IPS-18c (cell line): ENCODE results near the gene PRICKLE1.
"Not testable (repeated sequence)": the region's sequence is repeated elsewhere in the genome, so short reads cannot be mapped to it uniquely, and the experiment has no call there.

Source experiments
- H3K4me3 ChIP-seq: 2 replicates; pipeline ENCODE4 v1.7.0; 2013; ENCODE audit warnings: low read depth, mild to moderate bottlenecking, low read length, moderate library complexity; ENCODE audit not compliant: insufficient read depth
- H3K9me3 ChIP-seq: one replicate; pipeline ENCODE4 v1.6.1; 2013; ENCODE audit warnings: mild to moderate bottlenecking, low read length, moderate library complexity; ENCODE audit not compliant: control insufficient read depth, insufficient read depth

Gene PRICKLE1

DNA sequence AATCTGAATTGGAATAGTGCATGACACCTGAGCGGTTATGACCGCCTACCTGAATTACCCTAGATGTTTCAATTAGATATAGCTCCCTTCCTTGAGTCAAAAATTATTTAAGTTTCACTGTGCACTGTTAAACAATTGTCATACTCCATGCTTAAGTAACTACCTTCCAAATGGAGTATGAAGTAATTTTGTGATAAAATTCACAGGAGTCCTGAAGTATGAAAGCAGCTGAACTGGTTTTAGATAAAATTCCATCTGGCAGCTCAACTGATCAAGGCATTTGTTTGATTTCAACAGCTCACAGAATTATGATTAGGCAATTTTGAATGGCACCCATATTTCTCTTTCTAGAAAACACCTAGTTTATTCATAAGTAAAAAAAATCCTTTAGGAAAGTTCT lies 19.5 kb downstream of the PRICKLE1 start:
- no peak overlapping the region for H3K4me3 ChIP-seq
- H3K9me3 ChIP-seq, result no peaks in the 10 kb centered on the region

GRCh38 chr12:42568952-42569915 lies 20.3 kb downstream of the PRICKLE1 start:
- H3K9me3 ChIP-seq, result no peaks in the 10 kb centered on the region
- H3K4me3 ChIP-seq, result no peak overlapping the region

DNA sequence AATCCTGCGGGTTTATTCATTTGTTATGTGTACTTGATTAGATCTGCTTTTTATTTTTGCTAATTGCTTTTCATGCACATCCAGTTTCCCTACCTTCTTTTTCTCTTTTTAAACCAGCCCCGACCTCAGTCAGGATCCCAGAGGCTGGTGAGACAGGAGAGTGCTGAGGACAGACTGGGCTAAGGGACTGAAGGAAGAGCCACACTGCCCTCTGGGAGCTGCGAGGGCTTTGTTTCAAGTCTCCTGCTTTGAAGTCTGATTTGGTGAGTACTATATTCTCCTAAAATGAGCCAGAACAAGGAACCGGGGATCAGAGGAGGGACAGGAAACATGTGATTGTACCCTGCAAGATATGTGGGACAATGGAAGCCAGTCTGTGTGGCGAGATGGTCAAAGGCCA lies 23.9 kb downstream of the PRICKLE1 start:
- H3K4me3 ChIP-seq, result no peak overlapping the region
- no peaks in the 10 kb centered on the region for H3K9me3 ChIP-seq

- Histone ChIP-seq H3K9me3 (no peaks in the 10 kb centered on the region), H3K4me3 (no peak overlapping the region)
Observed at GRCh38 chr12:42564996-42565395, 24.6 kb downstream of the PRICKLE1 start.

- Histone ChIP-seq H3K4me3 (no peak overlapping the region), H3K9me3 (no peaks in the 10 kb centered on the region)
Observed at GRCh38 chr12:42564556-42564955, 25.0 kb downstream of the PRICKLE1 start.

GRCh38 chr12:42560977-42561376 lies 28.6 kb downstream of the PRICKLE1 start:
- no peaks in the 10 kb centered on the region for H3K9me3 ChIP-seq

GRCh38 chr12:42557586-42558172 lies 31.9 kb downstream of the PRICKLE1 start:
- Histone ChIP-seq H3K4me3 (no peak overlapping the region), H3K9me3 (no peaks in the 10 kb centered on the region)

More at GRCh38 chr12:42560977-42561376, 28.6 kb downstream of the PRICKLE1 start:
- no peak overlapping the region for H3K4me3 ChIP-seq

DNA sequence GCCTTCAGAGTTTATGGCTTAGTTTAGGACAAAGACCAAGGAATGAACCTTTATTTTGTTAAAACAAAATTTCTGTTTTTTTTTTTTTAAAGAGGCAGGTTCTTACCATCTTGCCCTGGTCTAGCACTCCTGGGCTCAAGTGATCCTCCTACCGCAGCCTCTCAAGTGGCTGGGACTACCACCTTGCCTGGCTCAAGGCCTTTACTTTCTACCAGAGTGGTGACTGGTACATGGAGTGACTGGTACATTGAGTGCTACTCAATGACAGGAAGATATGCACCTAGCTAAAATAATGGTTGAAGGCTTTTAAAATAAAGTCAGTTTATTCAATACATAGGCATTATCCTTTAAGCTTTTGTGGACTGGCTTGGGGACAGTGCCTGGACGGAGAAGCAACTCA lies 32.6 kb downstream of the PRICKLE1 start:
- no peaks in the 10 kb centered on the region for H3K9me3 ChIP-seq

DNA sequence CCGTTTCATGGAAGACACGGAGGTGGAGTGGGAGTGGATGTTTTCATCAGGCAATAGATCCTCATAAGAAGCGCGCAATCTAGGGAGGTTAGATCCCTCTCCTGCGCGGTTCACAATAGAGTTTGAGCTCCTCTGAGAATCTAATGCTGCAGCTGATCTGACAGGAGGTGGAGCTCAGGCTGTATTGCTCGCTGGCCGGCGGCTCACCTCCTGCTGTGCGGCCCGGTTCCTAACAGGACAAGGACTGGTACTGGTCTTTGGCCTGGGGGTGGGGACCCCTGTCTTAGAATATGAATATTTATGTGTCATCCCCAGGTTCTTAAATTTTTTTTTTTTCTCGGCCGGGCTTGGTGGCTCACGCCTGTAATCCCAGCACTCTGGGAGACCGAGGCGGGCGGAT lies 36.7 kb downstream of the PRICKLE1 start:
- Histone ChIP-seq H3K4me3 (no peak overlapping the region), H3K9me3 (no peaks in the 10 kb centered on the region)

More for the DNA sequence above, 32.6 kb downstream of the PRICKLE1 start:
- no peak overlapping the region for H3K4me3 ChIP-seq

GRCh38 chr12:42550800-42551199 lies 38.7 kb downstream of the PRICKLE1 start:
- no peaks in the 10 kb centered on the region for H3K9me3 ChIP-seq
- H3K4me3 ChIP-seq, result no peak overlapping the region

- Histone ChIP-seq H3K4me3 (no peak overlapping the region), H3K9me3 (no peaks in the 10 kb centered on the region)
Observed at GRCh38 chr12:42546709-42547108, 42.8 kb downstream of the PRICKLE1 start.

GRCh38 chr12:42541965-42542364 lies 47.6 kb downstream of the PRICKLE1 start:
- Histone ChIP-seq H3K9me3 (no peaks in the 10 kb centered on the region), H3K4me3 (no peak overlapping the region)

DNA sequence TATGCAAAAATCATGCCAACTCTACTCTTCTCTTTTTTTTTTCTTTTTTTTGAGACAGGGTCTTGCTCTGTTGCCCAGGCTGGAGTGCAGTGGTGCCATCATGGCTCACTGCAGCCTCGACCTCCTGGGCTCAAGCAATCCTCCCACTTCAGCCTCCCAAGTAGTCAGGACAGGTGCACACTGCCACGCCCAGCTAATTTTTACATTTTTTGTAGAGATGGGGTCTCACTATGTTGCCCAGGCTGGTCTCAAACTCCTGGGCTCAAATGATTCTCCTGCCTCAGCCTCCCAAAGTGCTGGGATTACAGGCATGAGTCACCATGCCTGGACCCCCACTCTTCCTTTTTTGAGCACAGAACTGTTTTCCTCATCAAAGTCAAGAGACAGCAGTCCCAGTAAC lies 48.2 kb downstream of the PRICKLE1 start:
- not testable (repeated sequence) for H3K9me3 ChIP-seq, H3K4me3 ChIP-seq

- Histone ChIP-seq H3K9me3 (no peaks in the 10 kb centered on the region), H3K4me3 (no peak overlapping the region)
Observed at GRCh38 chr12:42539696-42540095, 49.9 kb downstream of the PRICKLE1 start.

- no peaks in the 10 kb centered on the region for H3K9me3 ChIP-seq
- no peak overlapping the region for H3K4me3 ChIP-seq
Observed at GRCh38 chr12:42538203-42538602, 51.3 kb downstream of the PRICKLE1 start.

- Histone ChIP-seq H3K9me3 (no peaks in the 10 kb centered on the region), H3K4me3 (no peak overlapping the region)
Observed at GRCh38 chr12:42534184-42534838, 55.2 kb downstream of the PRICKLE1 start.

GRCh38 chr12:42530284-42530683 lies 59.3 kb downstream of the PRICKLE1 start:
- H3K4me3 ChIP-seq, result no peak overlapping the region

DNA sequence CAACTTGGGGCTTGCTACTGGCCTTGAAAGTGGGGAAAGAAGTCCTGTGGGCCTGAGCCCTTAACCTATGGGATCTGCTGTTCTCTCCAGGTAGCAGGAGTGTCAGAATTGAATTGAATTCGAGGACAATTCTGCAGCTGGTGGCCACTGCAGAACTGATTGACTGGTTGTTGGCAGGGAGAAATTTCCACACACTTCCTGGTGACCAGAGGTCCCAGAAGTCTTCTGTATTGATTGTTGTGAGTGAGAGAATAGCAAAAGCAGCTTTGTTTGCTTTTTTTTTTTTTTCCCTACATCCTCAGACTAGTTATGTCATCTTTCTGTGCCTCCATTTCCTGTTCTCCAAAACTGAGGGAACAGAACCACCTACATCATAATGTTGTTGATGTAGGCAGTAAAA lies 64.1 kb downstream of the PRICKLE1 start:
- no peak overlapping the region for H3K4me3 ChIP-seq
- no peaks in the 10 kb centered on the region for H3K9me3 ChIP-seq

More at GRCh38 chr12:42530284-42530683, 59.3 kb downstream of the PRICKLE1 start:
- H3K9me3 ChIP-seq, result no peaks in the 10 kb centered on the region
